ENCODE results near the gene EVC.

DNA sequence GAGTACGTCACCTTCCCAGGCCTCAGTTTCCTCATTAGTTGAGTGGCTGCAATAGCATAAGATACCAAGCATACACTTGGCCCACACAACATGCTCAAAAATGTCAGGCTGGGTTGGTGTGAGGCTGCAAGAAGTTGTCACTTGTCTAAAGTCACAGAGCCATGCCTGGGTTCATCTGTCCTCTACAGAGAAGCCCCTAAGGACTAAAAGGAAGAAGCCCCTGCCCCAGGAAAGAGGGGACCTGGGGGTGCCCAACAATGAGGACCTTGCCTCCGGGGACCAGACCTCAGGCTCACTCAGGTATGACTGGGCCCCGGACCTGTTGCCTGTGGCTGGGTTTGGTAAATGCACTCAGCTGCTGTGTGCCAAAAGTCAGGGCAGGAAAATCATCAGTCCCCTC, 99.2 kb downstream of the EVC start:
- TF ChIP-seq EZH2phosphoT487 (IDR thresholded peaks at IDR 0.05; ENCODE audit: low read length), result no peak
- TF ChIP-seq, protein P1, sequence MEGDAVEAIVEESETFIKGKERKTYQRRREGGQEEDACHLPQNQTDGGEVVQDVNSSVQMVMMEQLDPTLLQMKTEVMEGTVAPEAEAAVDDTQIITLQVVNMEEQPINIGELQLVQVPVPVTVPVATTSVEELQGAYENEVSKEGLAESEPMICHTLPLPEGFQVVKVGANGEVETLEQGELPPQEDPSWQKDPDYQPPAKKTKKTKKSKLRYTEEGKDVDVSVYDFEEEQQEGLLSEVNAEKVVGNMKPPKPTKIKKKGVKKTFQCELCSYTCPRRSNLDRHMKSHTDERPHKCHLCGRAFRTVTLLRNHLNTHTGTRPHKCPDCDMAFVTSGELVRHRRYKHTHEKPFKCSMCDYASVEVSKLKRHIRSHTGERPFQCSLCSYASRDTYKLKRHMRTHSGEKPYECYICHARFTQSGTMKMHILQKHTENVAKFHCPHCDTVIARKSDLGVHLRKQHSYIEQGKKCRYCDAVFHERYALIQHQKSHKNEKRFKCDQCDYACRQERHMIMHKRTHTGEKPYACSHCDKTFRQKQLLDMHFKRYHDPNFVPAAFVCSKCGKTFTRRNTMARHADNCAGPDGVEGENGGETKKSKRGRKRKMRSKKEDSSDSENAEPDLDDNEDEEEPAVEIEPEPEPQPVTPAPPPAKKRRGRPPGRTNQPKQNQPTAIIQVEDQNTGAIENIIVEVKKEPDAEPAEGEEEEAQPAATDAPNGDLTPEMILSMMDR (IDR thresholded peaks at IDR 0.05; ENCODE audit: low read length), result no peak
- TF ChIP-seq EZH2 (optimal IDR thresholded peaks at IDR 0.05; ENCODE audit: low read depth, low read length), result no peak

Data from MM.1S (cell line).